DMS153 (cell line): ENCODE measurements around the gene ZSCAN22.
"Not testable (repeated sequence)": the region's sequence is repeated elsewhere in the genome, so short reads cannot be mapped to it uniquely, and the experiment has no call there.

Source experiments
- DNase-seq: peaks from one replicate; lab custom pipeline; 2025; lab: John Stamatoyannopoulos, UW

ZSCAN22 gene

DNA sequence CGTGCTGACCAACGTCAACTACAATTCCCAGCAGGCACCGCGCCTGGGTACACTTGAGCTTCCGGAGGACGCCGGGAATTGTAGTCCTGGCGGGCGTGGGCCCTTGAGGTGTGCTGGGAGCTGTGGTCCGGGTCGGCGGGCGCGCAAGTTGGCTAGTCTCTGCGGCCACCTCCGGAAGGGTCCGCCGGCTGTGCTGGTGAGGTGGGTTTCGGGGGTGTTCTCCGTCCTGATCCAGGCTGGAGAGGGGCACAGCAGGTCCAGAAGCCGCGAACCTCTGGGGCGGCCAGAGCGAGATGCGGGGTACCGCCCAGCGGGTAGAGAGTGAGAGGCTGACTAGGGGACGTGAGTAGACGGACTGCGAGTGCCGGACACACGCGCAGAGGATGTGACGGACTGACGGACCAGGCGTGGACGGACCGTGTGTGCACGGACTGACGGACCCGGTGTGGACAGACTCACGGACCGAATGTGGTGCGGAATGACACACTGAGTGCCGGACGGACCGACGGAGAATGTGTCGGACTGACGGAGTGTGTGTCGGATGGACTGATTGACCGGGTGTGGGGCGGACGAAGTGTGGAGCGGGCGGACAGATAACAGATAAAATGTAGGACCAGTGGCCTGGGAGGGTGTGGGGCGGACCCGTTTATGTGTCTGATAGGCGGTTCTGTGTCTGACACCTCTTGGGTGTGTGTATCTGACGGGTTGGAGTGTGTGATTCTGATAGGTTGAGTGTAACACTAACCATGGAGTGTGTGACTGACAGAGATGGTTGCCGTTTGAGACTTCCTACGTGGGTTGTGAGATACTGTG, at the start of gene ZSCAN22:
ZSCAN22 (plus strand) TSS at position 81 of the 813 bp plus-strand sequence. CDS start 7,809 bp downstream, outside the sequence.
- DNase-seq = peak; percentile 83

DNA sequence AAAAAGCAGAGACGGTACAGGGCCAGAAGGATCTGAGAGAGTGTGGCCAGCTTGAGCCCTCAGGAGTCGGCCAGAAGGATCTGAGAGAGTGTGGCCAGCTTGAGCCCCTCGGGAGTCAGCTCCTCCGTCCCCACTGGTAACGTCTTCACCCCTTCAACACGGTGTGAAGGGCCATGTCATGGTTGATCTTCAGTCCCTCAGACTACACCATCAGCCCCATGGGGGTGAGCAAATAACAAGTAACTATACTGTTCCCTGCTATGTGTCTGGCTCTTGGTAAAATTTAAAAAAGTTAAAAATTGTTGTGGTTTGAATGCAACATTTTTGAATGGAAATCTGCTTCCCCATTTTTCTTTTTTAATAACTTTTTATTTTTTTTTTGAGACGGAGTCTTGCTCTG, 49.6 kb upstream of the ZSCAN22 start:
- no peak for DNase-seq

DNA sequence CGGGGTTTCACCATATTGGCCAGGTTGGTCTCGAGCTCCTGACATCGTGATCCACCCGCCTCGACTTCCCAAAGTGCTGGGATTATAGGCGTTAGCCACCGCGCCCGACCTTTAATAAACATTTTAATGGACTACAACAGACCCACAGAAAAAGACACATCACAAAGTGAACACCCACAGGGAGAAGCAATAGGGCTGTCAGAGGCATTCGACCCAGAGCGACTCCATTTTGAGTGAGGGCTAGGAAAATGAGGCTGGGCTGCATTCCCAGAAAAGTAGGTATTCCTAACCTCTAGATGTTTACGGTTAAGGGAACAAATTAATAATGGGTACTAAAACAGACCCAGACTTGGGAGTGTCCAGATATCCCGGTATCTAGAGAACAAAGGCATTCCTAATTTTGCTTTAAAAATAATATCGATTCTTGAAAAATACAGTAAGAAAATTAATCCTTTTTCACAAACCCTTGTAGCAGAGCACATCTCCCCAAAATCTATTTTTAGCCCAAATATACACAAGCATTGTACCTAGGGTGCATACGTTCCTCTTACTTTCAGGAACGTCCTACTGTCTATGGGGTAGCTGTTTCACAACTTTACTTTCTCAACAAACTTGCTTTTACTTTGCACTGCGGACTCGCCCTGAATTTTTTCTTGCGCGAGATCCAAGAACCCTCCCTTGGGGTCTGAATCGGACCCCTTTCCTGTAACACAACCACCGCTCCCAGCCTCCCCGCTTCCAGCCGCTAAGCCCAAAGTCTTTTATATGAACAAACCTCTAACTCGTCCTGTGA, 48.9 kb upstream of the ZSCAN22 start:
- DNase-seq = no peak

DNA sequence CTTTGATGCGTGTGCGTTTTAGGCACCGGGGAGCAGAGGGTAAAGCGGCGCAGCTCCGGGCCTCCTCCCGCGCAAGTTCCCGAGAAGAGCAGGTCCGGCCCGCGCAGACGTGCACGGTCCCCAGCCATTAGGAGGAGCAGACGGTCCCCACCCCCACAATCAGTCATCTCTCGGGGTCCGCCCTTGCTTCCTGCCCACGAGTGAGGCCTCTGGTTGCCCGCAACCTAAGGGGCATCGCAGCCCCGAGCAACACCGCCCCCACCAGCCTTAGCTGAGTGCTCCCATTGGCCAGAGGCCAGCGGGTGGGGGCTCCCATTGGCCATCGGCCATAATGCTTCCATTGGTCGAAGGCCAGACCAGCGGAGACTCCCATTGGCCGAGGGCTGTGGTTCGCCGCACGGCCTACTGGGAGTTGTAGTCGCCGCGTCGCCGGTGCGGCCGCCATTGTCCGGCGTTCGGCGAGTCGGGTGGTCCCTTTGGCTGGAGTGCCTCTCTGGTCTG, 48.2 kb upstream of the ZSCAN22 start, which contains the start of gene ZNF8:
ZNF8 (plus strand) TSS at position 415 of the 501 bp plus-strand sequence. CDS start 127 bp downstream, outside the sequence.
- DNase-seq = peak; percentile 96

DNA sequence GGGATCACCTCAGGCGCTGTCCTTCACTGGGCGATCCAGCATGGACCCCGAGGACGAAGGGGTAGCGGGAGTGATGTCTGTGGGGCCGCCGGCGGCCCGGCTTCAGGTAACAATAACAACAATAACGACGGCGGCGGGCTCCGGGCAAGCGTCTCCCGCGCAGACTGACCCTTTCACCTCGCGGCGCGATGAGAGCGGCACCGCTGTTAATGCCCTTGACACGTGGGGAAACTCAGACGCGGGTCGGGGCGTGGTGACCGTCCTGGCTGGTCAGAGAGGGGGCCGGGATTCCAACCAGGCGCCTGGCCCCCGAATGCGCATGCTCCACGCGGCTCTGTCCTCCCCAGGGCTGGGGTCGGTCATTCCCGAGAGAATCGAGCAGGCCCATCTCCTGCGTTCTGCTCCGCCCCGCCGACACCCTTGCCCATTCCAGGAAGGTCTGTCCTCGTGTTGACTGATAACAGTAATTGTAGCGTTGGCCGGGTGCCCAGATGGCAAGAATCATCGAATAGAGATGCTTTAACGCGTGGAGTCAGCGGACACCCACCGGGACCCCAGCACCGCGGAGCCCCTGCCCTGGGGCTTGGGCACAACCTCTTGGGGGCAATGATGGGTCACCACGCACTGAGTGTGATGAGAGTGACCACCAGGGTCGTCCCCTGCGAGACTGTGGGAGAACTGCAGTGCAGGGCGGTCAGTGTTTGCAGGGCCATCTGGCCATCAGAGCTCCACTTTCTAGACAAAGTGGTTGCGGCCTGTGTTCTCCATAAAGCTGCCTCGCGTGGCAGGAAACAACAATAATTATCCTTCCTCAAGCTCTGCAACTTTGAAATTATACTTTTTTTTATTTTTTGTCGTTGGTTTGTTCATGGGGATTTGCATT, 47.5 kb upstream of the ZSCAN22 start:
- peak; percentile 15 for DNase-seq

DNA sequence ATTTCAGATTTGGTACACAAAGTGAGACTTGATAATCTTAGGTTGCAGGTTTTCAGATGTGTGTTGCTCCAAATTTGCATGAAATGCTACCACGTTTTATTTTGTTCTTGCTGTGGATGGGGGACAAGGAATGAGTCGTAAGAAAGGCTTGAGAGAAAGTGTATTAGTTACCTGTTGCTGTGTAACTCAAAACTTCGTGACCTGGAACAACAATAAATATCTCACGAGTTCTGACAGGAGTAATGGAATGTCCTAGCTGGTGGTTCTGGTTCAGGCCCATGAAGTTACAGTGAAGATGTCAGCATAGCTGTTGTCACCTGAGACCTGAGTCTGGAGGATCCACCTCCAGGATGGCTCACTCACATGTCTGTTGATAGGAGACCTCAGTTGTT, 46.9 kb upstream of the ZSCAN22 start:
- DNase-seq = no peak

DNA sequence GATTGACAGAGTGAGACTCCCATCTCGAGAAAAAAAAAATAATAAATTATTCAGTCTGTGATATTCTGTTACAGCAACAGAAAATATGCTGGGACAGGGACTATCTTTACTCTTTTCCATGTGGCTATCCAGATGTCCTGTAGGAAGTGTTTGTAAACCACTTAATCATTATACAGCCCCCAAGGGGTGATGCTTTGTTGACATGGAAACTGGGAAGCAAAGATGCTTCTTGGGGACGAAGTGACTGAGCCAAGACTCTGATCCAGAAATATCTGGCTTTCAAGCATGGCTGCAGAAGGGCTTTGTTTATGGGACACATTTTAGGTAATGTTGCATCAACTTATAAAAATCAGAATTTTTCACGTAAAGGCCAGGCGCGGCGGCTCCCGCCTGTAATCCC, 42.6 kb upstream of the ZSCAN22 start:
- no peak for DNase-seq

DNA sequence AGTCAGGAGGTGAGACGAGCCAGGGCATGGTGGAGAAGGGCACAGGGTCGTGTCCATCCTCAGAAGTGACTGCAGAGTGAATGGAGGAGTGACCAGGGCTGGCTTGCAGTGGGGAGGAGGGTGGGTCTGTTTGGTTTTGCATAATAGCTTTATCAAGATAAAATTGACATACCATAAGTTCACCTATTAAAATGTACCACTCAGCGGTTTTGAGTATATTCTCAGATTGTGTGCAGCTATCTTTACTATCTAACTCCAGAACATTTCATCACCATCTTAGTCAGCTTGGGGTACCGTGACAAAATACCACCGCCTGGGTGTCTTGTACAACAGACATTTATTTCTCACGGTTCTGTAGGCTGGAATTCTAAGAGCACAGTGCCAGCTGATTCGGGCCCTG, 34.9 kb upstream of the ZSCAN22 start:
- DNase-seq = no peak

DNA sequence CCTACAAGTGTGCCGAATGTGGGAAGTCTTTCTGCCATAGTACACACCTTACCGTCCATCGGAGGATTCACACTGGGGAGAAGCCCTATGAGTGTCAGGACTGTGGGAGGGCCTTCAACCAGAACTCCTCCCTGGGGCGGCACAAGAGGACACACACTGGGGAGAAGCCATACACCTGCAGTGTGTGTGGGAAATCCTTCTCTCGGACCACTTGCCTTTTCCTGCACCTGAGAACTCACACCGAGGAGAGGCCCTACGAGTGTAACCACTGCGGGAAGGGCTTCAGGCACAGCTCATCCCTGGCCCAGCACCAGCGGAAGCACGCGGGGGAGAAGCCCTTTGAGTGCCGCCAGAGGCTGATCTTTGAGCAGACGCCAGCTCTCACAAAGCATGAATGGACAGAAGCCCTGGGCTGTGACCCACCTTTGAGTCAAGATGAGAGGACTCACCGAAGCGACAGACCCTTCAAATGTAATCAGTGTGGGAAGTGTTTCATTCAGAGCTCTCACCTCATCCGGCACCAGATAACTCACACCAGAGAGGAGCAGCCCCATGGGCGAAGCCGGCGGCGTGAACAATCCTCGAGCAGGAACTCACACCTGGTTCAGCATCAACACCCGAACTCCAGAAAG, 31.9 kb upstream of the ZSCAN22 start:
- DNase-seq = no peak

DNA sequence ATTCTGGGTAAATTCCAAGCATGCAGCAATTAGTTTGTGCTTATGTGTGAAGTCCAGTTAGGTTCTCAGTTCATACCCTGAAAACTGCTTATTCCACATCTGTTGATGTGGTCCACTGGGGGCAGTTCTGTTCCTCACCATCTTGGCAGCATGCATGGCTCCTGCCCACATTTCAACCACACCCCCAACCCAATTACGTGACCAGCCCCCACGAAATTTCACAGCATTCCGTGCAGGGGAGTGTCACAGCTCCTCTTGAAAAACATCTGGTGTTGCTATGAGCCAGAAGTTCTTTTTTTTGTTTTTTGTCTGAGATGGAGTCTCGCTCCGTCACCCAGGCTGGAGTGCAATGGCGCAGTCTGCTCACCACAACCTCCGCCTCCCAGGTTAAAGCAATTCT, 30.7 kb upstream of the ZSCAN22 start:
- DNase-seq = no peak

DNA sequence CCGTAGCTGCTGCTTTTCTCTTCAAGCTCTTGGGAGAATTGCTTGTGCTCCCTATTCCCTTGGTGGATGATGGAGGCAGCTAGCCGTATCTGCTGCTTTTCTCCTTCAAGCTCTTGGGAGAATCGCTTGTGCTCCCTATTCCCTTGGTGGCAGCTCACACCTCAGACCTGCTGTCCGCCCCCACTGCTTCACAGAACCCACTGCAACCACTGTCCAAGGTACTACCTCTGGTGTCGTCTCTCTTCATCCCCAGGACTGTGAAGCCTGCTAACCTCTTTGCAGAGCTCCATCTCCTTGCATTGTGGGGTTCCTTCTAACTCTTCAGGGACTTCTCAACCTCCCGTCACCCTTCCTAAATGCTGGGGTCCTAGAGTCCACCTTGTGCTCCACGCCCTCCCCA, 26.2 kb upstream of the ZSCAN22 start:
- no peak for DNase-seq

DNA sequence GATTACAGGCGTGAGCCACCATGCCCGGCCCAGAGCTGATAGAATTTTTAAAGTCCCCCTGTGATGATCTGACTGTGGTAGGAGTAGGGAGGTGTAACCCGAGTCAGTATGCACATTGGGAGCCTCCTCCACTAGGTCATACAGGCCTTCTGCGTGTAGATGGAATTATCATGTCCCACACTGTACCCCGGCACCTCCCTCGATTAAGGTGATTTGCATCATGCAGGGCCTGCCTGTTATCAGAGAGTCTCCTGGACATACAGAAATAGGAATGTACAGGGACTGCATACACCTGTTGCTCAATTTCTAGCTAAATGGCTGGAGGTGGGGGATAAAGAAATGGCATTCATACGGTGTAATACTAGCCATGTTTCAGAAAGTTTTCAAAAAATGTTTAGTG, 22.5 kb upstream of the ZSCAN22 start:
- DNase-seq = no peak

DNA sequence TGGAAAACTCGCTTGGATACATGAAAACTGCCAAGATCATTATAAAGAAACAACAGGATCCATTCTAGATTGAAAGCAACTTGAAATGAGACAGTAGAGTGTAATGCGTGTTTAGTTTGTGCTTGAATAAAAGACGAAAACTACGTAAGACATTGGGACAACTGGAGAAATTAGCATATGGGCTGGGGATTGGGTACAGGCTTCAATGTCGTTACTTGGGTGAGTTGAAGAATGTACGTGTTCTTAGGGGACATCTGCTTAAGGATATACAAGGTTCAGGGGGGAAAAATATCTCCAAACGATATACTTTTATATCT, 22.1 kb upstream of the ZSCAN22 start:
- no peak for DNase-seq

DNA sequence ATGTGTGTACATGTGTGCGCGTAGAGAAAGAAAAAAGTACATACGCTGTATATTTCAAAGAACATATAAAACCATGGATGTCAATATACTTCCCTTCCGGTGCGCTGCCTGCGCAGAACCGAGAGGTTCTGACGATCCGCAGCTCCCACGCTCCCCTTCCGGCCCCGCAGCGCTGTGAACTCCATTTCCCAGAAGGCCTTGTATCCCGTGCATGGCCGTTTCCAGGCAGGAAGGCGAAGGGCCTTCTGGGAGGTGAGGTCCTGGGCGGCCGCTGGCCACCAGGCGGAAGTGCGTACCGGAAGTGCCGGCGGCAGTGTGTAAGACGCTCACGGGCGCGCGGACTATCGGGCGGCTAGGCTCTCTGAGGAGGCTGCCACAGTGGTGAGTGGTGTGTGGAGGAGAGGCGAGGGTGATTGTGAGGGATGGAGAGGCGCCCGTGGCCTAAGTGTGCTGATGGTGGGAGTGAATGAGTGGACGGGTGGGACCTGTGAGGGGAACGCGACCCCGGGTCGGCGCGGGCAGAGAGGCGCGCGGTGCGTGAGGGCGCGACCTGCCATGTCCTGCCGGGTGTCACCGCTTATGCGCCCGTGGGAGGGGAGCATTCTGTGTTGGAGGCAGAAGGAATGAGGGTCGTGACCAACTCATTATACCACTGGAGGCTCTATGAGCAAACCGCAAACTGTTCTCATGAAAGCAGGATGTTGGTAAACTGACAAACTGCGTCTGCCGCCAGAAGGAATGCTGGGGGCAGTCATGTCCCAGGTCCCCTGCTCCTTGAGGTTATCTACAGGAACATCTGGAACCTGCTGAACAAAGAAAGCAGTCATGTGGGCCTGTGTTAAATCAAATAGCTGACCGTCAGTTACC, 21.5 kb upstream of the ZSCAN22 start, which contains the start of gene ERVK3-1:
ERVK3-1 (plus strand) TSS at position 313 of the 867 bp plus-strand sequence. CDS start 6,792 bp downstream, outside the sequence.
- peak; percentile 97 for DNase-seq

DNA sequence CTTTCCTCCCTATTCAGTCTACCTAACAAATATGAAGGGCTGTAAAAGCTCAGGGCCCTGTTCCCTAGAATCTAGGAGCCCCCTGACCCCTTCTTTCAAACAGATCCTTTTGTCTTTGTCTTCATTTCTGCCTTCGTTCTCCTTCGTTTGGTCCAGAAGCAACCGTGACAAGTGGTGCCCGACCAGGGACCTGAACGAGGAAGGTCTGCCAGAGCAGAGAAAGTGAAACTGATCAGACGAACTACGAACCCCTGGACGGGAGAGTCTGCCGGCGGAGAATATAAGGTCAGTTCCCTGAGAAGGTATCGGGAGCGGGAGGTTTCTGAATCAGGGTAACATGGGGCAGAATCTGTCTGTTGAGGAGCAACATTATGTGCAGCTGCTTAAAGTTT, 20.9 kb upstream of the ZSCAN22 start:
- DNase-seq = no peak

DNA sequence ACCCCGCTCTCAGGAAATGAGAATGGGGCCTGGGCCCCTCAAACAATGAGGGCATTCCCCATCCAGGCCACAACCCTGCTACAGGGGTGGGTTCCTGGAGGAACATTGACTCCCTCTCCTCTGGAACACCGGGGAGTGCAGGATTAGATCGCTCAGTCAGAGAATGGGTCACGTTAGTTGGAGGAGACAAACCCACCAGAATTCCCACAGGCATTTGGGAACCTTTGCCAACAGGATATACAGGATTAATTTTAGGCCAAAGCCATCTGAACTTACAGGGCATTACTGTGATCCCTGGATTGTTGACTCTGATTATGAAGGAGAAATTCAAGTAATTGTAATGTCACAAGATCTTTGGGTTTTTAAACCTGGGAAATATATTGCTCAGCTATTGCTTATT, 19.1 kb upstream of the ZSCAN22 start:
- DNase-seq = no peak

DNA sequence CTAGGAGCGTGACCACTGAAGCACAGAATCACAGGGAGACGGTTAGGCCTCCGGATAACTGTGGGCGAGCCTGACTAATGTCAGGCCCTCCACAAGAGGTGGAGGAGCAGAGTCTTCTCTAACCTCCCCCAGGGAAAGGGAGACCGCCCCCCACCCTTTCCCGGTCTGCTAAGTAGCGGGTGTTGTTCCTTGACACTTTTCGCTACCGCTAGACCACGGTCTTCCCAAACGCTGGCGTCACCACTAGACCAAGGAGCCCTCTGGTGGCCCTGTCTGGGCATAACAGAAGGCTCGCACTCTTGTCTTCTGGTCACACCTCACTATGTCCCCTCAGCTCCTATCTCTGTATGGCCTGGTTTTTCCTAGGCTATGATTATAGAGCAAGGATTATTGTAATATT, 16.1 kb upstream of the ZSCAN22 start:
- DNase-seq = not testable (repeated sequence)

DNA sequence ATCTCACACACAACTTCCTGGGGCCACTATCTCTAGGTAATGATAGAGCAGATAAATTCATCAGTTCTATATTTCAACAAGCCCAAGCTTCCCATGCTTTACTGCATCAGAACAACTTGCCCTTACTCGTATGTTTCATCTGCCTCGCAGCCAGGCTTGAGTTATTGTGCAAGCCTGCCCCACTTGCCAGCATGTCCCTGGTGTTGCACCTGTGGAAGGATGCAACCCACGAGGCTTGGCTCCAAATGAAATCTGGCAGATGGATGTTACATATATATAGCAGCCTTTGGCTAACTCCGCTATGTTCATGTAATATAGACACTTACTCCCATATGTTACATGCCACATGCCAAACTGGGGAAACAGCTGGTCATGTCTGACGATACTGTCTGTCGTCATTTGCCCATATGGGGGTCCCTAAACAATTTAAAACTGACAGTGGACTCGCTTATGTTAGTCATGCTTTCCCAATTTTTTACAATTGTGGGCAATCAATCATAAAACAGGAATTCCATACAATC, 15.4 kb upstream of the ZSCAN22 start:
- DNase-seq = no peak

DNA sequence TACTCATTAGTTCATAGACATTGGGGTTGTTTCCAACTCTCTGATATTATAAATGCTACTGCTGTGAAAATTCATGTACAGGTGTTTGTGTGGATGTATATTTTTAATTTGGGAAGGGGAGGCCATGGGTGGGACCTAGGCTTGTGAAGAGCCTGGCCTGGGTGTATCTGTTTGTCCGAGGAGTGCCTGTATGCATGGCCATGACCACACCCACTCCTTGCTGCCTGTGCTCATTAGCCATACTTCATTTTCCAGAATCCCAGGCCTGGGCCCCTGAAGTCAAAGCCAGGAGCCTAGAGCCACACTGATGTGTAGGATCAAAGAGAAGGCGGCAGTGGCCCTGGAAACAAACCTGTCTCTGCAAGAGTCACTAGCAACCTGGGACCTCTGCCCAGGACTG, 11.2 kb upstream of the ZSCAN22 start:
- no peak for DNase-seq

DNA sequence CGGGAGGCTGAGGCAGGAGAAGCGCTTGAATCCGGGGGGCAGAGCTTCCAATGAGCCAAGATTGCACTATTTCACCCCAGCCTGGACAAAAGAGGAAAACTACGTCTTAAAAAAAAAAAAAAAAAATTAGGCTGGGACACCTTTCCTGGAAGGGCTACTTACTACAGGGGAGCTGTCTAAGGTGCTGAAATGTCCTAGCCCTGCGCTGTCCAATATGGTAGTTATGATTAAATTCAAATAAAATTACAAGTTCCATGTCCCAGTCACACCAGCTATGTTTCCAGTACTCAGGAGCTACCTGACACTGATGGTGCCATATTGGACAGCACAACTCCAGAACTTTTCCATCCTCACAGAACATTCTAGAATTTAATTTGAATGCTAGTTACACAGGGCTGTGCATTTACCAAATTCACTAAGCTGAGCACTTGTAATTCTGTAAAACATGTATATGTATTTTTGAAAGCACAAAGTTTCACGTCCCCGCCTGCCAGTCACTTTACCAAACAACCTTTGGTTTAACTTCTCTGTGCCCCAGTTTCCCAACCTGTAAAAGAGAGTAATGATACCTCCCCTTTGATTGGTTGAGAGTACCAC, 9.2 kb upstream of the ZSCAN22 start:
- no peak for DNase-seq
